SK-MEL-5 (cell line): ENCODE measurements around the gene RAP2B. TPM values are rescaled to one million over a fixed set of nuclear protein-coding genes. Genes with fewer than 3 reads are reported as not detected.

Experiments
- DNase-seq: peaks from one replicate; pipeline ENCODE4 v3.0.0-alpha.2; 2016; ENCODE audit warnings: low read depth, low spot score
- in situ Hi-C: cut with HindIII; loops from 2 replicates; pipeline ENCODE4 v1.10.0; 2016; ENCODE audit warnings: low sequenced_read_pairs, high pct_unique_total_duplicates, low pct_unique_long_range_greater_than_20kb
- total RNA-seq: library from RNA; depleted of rRNA; stranded (reverse); fragments of >200 nt; shearing (Covaris generic); gene quantifications from 2 replicates; pipeline ENCODE4 v1.2.3, GENCODE V29; 2014

RAP2B gene
- total RNA-seq, 1 experiment from 2014 or later = 95.8 TPM

DNA sequence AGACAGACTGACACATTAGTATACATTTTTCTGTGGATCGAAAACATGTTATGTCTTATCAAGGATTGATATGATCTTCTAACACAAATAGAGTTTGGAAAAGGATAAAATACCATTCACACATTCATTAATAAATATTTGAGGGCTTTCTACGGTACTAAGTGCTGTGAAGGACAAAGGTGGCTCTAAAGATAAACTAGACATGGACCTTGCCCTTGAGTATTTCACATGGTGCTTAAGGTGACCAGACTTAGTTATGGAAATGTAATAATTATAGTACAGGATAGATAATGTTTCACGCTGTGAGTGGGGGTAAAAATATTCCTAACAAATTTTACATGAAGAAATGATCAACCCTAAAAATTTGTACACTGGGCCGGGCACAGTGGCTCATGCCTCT is 3.8 kb upstream of the RAP2B start:
- DNase-seq = no peak
- in situ Hi-C loops = no loop called here

DNA sequence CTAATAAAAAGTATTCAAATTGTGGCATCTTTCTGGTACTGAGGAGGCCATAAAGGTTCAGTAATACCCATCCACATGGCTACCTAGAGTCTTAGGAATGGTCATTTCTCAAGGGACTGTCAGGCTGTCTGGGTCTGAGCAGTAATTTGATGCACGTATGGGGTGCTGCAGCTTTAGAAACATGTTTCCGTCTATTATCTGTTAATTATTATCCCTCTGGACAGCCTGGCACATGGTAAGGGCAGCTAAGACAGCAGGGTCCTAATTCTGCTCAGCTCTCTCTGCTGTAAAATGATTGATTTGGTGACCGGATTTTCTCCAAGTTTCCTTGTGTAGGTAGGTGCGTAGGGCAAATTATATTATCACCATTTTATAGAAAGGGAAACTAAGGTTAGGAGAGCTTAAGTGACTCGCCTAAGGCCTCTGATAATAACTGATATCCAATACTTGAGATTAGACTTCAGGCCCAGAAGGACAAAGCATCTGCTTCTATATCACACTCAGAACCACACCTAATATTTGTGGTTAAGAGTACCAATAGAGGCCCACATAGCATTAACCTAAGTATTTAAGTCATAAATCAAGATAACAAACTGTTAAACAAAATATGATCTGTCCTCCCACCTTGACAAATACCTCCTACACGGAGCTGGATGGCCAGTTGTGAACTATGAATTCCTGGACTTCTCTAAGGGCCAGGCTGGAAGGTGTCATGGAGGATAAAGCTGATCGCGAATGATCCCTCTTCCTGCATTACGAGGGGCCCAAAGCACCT is 2.9 kb upstream of the RAP2B start:
- no peak for DNase-seq
- in situ Hi-C loops = no loop called here

DNA sequence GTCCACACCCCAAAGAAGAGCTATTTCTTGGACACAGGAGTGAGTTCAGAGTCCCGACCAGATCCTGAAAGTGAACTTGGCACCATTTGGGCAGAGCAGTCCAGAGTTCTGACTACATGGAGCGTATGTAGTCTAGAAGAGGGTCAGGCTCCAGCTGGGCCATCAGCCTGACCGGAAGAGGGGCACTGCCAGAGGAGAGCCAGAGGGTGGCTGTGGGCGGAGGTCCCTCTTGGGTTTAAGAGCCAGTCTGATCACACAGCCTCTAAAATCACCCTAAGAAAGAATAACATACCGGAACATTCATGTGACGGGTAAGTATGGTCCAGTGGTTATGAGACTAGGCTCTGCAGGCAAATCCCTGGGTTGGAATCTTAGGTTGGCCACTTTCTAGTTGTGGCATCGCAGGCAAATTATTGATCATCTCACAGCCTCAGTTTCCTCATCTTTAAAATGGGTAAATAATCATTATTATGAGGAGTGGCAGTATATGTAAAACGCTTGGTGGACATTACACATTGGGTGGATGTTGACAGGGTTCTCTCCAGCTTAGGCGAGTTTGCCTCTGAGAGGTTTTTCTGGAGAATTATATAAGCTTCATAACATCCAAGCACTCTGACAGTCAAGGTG is 2.1 kb upstream of the RAP2B start:
- in situ Hi-C loops = no loop called here

DNA sequence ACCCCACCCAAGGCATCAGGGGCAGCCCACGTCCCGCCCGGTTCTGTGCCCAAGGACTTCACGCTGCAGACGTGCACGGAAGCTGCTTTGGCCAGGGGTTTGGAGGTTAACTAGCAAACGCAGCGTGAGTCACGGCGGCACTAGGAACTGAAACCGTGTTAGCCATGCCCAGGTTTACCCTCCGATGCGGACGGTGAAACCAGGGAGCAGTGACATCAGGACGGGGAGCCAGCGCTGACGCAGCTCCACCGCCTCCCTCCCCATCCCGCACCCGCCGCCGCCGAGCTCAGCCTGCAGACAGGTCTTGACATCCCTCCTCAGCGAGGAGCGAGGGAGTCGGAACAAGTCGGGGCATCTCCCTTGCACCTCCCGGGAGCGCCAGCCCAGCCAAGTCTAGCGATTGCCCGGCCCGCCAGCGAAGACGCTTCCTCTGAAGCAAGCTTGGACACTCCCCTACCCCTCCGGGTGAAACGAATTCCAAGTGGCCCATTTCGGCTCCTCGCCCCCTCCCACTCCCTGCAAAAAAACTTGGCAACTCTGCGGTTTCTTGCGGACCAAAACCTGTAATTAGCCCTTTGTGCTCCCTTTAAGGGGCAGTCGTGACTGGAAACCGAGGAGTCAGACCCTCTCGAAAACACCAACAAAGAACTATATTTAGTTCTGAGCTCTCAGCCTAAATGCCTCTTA is 1.4 kb upstream of the RAP2B start:
- peak; percentile 77 for DNase-seq
- in situ Hi-C loops = no loop called here

More for the DNA sequence above, 2.1 kb upstream of the RAP2B start:
- DNase-seq = no peak

DNA sequence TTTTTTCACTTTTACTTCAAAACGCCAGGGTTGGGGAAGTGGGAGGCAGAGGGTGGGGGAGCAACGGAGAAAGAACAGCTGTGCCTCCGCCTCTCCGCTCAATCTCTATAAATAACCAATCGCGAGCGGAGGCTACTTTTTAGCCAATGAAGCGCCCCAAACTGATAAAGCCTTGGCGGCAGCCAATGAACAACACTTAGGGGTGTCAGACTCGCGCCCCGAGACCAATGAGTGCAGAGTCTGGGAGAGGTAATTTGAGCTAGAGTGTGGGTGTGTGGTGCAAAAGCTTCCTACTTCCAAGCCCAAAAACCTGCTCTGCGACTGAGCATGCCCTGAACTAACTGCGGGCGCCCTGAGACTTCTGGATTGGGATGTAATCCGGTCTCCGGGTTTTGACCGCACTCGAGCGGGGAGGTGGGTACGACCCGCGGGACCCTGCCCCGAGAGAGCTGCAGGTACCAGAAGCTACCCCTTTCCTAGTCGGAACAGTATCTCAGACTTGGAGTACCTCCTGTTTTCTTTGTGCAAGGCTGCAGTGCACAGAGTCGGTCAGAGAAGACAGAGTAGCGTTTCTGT is 800 bp upstream of the RAP2B start:
- in situ Hi-C loops = no loop called here

DNA sequence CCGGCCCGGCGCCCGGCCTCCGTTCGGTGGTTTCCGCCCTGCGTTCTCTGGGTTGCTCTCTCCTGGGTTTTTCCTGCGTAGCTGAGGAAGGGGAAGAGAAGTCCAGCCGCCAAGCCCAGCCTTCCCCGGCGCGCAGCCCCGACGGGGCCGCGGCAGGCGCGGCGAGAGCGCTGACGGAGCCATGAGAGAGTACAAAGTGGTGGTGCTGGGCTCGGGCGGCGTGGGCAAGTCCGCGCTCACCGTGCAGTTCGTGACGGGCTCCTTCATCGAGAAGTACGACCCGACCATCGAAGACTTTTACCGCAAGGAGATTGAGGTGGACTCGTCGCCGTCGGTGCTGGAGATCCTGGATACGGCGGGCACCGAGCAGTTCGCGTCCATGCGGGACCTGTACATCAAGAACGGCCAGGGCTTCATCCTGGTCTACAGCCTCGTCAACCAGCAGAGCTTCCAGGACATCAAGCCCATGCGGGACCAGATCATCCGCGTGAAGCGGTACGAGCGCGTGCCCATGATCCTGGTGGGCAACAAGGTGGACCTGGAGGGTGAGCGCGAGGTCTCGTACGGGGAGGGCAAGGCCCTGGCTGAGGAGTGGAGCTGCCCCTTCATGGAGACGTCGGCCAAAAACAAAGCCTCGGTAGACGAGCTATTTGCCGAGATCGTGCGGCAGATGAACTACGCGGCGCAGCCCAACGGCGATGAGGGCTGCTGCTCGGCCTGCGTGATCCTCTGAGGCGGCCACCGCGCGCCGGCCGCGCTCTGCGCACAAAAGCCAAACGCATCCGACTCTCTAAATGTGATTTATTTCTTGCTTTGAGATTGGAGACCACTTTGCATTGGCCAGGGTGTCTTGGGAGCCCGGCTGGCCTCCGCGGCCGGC is 727 bp downstream of the RAP2B start:
- in situ Hi-C loops = no loop called here

More for the DNA sequence above, 800 bp upstream of the RAP2B start:
- DNase-seq = peak; percentile 99

DNA sequence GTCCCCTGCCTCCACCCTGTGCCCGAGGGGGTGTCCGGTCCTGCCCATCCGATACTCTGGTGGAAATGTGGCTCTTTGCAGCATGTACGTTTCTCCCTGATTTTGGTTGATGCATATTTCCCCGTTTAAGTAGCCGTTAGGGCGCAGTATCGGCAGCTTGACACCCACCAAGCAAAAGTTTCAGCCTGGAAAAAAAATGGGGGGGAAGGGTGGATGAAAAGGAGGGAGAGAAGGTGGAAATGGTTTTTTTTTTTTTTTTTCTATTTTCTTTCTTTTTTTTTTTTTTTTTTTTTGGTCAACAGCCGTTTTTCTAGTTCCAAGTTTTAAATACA is 1.3 kb downstream of the RAP2B start:
- peak; percentile 65 for DNase-seq
- in situ Hi-C loops = no loop called here

More for the DNA sequence above, 727 bp downstream of the RAP2B start:
- DNase-seq = peak; percentile 61

DNA sequence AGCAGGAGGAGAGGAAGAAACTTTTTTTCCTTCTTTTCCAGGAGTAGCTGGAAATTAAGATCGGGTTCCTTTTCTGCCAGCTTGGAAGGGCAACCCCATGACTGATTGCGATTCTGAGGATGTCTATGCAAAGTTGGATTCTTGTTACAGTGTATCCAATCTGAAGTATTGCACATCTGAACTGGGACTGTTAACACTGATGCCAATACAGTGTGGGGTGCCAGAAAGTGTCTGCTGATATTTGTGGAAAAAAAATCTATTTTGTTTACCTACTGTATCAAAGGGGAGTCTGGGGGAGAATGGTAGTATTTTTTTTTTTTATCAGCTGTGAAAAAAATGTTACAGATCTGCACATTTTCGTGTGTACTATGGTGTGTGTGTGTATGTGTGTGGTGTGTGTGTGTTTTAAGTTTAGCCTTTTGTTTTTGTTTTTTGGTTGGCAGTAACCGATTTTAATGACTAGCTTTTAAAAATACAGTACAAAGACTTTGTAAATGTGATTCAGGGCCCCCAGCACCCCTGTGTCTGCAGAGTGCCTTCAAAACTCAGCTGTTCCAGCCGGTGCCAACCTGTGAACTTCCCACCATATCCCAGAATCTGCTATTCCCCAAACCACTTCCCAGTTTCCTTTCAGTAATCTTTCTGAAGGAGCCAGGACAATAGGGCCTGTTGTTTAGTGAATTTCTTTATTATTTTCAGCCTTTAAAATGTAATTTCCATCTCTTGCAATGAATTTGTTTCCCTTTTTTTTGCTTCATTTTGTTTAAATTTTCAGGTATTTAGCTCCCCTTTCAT is 1.9 kb downstream of the RAP2B start:
- DNase-seq = peak; percentile 76
- in situ Hi-C loops = no loop called here

DNA sequence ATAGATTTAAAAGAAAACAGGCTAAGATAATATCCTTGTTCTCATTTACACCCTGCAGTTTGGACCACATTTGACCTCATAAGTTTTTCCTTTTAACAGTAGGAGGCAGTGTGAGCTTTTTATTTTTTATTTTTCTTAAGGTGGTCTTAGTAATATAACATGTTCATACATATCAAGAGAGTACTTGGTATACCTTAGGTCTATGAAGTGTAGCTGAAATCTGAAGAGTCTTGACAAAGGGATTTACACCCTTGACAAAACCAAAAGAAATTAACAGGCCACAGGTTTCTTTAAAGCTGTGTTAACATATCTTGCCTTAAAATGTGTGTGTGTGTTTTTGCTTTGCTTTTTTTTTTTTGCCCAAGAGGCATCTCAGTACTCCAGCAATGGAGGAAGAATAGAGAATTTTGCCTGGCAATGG is 3.2 kb downstream of the RAP2B start:
- DNase-seq = peak; percentile 58
- in situ Hi-C loops = no loop called here

DNA sequence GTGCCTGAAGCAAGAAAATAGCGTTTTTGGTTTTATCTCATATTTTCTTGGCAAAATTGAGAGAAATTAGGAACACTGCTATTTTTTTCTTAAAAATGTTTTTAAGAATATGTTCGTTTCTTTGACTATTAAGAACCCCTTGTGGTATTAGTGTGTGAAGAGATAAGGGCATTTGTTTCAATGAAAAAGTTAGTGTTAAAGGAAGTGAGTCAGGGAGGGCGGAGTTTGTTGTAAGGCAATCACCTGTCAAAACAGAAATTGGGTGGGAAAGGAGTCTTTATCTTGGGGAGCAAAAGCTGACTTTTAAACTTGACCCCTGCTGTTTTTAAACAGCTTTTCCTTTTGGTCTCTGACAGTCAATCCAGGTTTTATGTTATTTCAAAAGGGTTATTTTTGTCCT is 4.2 kb downstream of the RAP2B start:
- peak; percentile 62 for DNase-seq
- in situ Hi-C loops = no loop called here

DNA sequence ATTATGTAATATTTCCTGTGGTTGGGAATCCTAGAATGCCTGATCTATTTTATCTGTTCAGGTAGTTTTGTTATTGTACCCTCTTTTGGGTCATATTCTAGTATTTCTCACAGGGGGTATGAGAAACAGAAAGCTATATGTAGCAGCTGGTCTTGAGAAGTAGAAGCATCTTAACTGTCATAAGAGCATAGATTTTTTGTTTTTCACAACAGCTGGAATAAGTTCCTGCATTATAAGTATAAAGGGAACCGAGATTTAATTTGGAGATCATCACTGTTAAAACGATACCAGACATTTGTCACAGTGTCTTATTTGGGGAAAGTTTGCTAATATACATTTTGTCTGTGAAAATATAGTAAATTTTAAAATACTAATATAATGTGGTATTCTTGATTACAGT is 4.8 kb downstream of the RAP2B start:
- in situ Hi-C loops = no loop called here
- no peak for DNase-seq

DNA sequence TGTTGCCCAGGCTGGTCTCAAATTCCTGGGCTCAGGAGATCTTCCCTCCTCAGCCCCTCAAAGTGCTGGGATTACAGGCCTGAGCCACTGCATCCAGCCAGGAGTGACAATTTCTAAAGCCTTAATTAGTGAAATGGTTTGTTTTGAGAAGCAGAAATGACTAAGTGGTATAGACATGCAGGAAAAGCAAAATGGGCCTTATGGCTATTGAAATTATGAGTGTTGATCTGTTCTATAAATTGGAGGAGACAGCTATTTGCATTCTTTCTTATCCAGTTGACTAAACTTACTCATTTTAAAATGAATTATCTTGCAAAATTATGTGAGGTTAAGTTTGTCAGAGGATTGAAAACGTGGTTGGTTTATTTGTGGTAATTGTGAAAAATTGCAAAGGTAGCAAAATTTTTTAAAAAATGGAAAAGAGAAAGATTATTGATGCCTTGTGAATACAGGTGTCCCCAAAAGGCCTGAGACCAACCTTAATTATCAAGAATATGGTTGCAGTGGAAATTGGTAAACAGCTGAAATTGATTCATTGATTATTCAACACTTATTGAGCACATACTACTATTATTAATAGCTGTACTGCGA is 7.9 kb downstream of the RAP2B start:
- no peak for DNase-seq
- in situ Hi-C loops = no loop called here

DNA sequence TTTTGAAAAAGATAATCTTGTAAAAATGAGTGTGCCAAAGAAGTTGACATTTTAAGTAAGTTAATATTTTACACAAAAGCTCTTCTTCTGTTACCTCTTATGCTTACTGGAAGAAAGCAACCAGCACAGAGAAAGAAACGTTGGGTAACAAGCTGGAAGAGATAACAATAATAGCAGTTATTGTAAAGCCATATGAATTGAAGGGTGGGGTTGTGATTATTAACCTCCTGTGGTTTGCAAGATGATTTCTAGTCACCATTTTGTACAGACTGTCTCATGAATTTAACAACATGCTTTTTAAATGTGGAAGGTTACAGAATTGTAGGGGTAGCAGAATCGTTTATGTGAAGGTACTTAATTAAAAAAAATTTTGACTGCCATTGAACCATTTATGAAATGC is 9.2 kb downstream of the RAP2B start:
- peak; percentile 44 for DNase-seq
- in situ Hi-C loops = no loop called here

DNA sequence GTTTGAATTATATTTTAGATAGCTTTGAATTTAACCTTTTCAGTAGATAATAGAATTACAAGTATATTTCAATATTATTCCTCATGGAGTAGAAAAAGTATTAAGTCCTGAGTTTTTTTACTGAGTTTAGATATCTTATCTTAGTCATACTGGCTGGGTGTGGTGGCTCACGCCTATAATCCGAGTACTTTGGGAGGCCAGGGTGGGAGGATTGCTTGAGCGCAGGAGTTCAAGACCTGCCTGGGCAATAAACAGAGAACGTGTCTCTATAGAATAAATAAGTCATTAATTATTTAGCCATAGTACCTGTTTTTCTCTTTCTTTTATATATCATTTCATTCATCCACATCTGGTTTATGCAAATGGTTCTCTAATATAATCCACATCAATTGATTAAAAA is 9.9 kb downstream of the RAP2B start:
- DNase-seq = no peak
- in situ Hi-C loops = no loop called here

DNA sequence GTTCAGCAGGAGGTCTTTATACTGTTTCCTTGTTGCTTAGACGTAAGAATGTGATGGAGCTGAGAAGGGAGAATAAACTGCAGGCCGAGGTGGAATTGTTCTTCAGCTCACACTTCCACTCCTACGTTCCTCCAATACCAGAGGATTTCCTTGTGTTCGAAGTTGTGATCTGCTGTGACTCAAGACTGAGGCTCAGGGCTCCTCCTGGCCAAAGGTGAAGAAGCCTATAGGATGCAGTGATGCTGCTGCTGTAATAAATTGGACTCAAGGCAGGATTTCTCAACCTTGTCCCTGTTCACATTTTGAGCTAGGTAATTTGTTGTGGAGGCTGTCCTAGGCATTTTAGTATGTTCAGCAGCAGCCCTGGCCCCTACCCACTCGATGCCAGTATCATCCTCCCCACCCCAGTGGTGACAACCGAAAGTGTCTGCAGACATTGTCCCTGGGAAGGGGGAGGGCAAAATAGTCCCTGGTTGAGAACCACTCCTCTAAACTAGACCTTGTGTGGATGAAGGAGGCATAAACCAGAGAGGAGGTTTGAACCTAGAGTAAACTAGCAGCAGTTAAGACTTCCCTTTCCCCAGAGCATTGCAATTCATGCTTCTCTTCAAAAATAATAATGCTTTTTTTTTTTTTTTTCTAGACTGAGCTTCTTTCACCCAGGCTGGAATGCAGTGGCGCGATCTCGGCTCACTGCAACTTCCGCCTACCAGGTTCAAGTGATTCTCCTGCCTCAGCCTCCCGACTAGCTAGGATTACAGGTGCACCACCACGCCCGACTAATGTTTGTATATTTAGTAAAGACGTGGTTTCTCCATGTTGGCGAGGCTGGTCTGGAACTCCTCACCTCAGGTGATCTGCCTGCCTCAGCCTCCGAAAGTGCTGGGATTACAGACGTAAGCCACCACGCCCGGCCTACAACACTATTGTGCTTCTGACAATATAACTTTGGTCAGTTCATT is 11.1 kb downstream of the RAP2B start:
- in situ Hi-C loops = no loop called here
- DNase-seq = no peak
